Stimulated activated memory B cell treated with anti-CD40 and anti-IgM and Interleukin-4, amounts not matched to agents 10 μg/mL and 1 μg/mL and 100 μg/mL, for 72 hours (primary cell): ENCODE data around the gene LPCAT2.
"Not testable (repeated sequence)": the region's sequence is repeated elsewhere in the genome, so short reads cannot be mapped to it uniquely, and the experiment has no call there.

ENCODE experiments used
- ATAC-seq: fragments of 150-1000 bp; cut with Tn5 transposase; 2 replicates; pipeline ENCODE4 v1.10.0; 2021
- H3K27ac Mint-ChIP-seq: one replicate; pipeline ENCODE4 v1.8.0; 2022; ENCODE audit warnings: mild to moderate bottlenecking, mixed read lengths
- H3K27me3 Mint-ChIP-seq: one replicate; pipeline ENCODE4 v1.8.0; 2022; ENCODE audit warnings: mixed read lengths
- H3K36me3 Mint-ChIP-seq: one replicate; pipeline ENCODE4 v1.8.0; 2022; ENCODE audit warnings: mixed read lengths
- H3K4me1 Mint-ChIP-seq: one replicate; pipeline ENCODE4 v1.8.0; 2022; ENCODE audit warnings: mixed read lengths
- H3K4me3 Mint-ChIP-seq: one replicate; pipeline ENCODE4 v1.8.0; 2022; ENCODE audit warnings: mild to moderate bottlenecking, moderate library complexity, mixed read lengths
- H3K9me3 Mint-ChIP-seq: one replicate; pipeline ENCODE4 v1.8.0; 2022; ENCODE audit warnings: mixed read lengths

Gene LPCAT2

DNA sequence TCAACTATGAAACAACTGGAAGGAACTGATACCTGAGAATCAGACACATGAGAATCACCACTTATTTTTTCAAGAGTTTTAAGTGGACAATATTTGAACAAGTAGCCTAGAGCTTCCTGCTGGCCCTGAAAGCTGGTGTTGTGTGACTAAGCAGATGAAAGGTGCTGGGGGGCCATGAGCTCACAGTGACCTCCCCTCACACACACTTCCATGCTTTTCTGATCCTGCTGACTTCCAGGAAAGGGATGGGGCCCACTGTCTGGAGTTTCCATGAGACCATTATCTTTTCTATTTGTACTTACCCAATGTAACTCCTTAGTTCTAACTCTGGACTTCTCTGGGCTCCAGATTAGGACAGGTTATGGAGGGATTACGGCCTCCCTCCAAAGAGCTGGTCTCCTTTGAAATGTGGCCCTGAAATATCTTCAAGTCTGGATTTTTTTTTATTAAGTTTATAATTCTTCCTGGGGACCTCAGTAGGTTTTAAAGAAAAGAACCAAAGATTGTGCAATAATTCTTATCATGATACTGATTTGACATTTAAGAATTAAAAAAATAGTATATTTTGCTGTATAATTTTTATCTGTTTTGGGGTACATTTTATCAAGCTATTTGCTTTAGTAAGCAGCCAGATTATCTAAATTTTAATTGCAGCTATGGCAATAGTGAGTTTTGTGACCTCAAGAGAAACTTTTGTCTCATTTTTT lies 62.5 kb downstream of the LPCAT2 start:
- no peak overlapping the region for H3K27ac Mint-ChIP-seq
- no peaks in the 10 kb centered on the region for H3K27me3 Mint-ChIP-seq
- no peaks in the 10 kb centered on the region for H3K4me1 Mint-ChIP-seq
- H3K4me3 Mint-ChIP-seq: no peak overlapping the region
- no peak for ATAC-seq
- H3K36me3 Mint-ChIP-seq: no peaks in the 10 kb centered on the region
- no peaks in the 10 kb centered on the region for H3K9me3 Mint-ChIP-seq

DNA sequence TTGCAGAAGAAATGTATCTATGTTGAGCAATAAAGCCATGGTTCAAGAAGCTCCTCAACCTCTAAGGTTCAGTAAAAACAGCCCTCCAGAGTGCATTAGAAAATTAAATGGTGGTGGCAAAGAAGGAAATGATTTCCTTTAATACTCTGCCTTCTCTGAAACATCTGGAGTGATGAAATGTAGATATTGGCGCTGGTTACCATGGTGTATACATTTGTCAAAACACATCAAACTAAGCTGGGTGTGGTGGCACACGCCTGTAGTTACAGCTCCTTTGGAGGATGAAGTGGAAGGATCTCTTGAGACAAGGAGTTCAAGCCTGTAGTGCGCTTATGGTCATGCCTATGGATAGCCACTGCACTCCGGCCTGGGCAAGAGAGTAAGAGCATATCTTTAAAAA lies 63.6 kb downstream of the LPCAT2 start:
- no peak overlapping the region for H3K27ac Mint-ChIP-seq
- ATAC-seq: no peak
- H3K4me3 Mint-ChIP-seq: no peak overlapping the region
- H3K27me3 Mint-ChIP-seq: no peaks in the 10 kb centered on the region
- no peaks in the 10 kb centered on the region for H3K36me3 Mint-ChIP-seq
- no peaks in the 10 kb centered on the region for H3K9me3 Mint-ChIP-seq
- H3K4me1 Mint-ChIP-seq: no peaks in the 10 kb centered on the region

DNA sequence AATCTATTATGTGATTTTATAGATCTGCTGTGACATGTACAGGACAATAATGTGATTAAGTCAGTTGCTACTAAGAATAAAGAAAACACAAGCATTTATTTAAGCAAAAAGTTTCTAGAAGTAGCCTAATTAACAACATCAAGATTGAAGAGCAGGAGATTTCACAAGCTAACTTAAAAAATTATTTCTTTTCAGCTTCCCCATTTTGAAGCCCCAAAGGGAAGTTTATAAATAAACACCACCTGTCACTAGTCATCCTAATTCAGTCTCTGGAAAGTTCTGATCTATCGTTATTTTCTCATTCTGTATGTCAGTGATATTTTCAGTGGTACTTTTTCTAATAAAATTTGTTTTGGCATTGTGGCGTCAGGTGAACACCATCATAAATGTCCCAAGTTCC lies 65.9 kb downstream of the LPCAT2 start:
- Mint-ChIP-seq H3K36me3 (no peaks in the 10 kb centered on the region), H3K9me3 (no peaks in the 10 kb centered on the region), H3K4me1 (no peaks in the 10 kb centered on the region), H3K27ac (no peak overlapping the region), H3K27me3 (no peaks in the 10 kb centered on the region), H3K4me3 (no peak overlapping the region)
- ATAC-seq: no peak

DNA sequence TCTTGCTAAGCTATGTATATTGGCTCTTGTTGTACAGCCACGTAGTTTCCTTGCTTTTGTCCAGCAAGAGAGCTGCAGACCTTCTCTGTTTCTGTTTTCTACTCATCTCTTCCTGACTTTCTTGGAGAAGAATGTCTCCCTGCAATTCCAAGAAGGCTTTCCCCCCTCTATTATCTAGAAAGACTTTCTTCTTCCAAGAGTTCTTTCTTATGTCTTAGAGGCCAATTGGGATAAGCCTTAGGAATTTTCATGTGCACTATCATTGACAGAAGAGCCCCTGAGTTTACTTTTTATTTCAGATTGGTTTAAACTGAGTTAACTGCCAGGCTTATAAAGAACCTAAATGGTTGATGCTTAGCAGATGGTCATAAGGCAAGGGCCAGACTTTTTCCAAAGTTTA lies 66.6 kb downstream of the LPCAT2 start:
- Mint-ChIP-seq H3K4me3 (no peak overlapping the region), H3K27me3 (no peaks in the 10 kb centered on the region), H3K4me1 (no peaks in the 10 kb centered on the region), H3K36me3 (no peaks in the 10 kb centered on the region), H3K9me3 (no peaks in the 10 kb centered on the region), H3K27ac (no peak overlapping the region)
- no peak for ATAC-seq

DNA sequence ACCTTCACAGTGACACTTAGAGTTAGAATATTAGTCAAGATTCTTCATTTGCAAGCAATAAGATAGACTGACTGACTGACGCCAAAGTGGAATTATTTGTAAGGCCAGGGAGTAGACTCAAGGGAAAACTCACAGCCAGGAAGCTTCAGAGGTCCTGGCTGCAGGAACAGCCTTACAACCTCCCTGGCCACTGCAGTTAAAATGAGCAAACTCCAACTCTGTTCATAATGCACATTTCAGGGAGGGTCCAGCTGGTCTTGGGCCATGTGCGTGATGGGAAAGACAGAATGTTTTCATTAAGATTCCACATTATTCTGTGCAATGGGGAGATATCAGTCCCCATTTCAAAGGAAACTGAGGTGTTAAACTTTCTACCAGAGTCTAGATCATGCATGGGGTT lies 67.5 kb downstream of the LPCAT2 start:
- no peaks in the 10 kb centered on the region for H3K4me1 Mint-ChIP-seq
- no peaks in the 10 kb centered on the region for H3K27me3 Mint-ChIP-seq
- H3K36me3 Mint-ChIP-seq: no peaks in the 10 kb centered on the region
- no peak overlapping the region for H3K4me3 Mint-ChIP-seq
- no peaks in the 10 kb centered on the region for H3K9me3 Mint-ChIP-seq
- no peak for ATAC-seq
- no peak overlapping the region for H3K27ac Mint-ChIP-seq

DNA sequence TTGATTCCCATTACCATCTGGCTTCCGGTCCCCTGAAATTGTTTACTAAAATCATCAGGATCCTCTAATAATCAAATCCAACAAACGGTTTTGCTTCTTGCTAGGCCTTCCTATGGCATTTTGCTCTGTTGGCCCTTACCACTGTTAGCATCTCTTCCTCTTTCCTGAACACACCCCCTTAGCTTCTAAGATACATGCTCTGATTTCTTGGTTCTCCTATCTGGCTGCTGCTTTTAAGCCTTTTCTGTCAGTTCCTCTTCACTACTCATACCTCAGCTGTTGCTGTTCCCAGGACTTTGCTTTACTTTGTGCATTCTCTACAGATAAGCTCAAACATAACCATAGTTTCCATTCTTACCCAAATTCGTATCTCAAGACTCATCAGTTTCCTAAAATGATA lies 69.0 kb downstream of the LPCAT2 start:
- no peaks in the 10 kb centered on the region for H3K9me3 Mint-ChIP-seq
- no peak for ATAC-seq
- H3K36me3 Mint-ChIP-seq: no peaks in the 10 kb centered on the region
- no peaks in the 10 kb centered on the region for H3K27me3 Mint-ChIP-seq
- H3K4me3 Mint-ChIP-seq: no peak overlapping the region
- no peaks in the 10 kb centered on the region for H3K4me1 Mint-ChIP-seq
- no peak overlapping the region for H3K27ac Mint-ChIP-seq

DNA sequence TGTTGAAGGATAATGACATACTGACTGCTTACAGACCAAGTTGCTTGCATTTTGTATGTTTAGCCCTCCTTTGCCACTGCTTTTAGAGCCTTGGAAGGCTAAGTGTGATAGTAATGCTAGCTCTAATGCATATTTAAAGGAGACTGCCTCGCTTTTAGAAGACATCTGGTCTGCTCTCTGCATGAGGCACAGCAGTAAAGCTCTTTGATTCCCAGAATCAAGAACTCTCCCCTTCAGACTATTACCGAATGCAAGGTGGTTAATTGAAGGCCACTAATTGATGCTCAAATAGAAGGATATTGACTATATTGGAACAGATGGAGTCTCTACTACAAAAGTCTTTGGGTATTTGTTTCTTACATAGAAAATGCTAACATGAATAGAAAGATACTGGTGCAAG lies 76.8 kb downstream of the LPCAT2 start:
- no peak for ATAC-seq
- Mint-ChIP-seq H3K27ac (no peak overlapping the region), H3K4me3 (no peak overlapping the region), H3K9me3 (no peaks in the 10 kb centered on the region), H3K27me3 (peaks cover under 1% of the 10 kb centered on the region), H3K4me1 (no peaks in the 10 kb centered on the region), H3K36me3 (no peaks in the 10 kb centered on the region)

DNA sequence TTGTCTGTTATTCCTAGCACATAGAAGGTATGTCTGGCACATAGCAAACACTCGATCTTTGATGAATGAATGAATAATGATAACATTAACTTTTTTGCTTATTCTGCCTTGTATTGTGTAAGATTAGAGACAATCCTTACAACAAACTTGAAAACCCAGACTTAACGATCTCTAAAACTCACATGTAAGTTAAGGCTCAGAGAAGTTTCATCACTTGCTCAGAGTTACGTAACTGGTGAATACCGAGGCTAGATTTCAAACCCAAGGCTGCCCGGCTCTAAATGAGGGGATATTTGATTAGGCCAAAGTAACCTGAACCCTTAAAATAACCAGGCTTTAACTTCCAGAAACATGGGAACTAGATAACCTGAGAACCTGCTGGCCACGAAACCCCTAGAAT lies 79.9 kb downstream of the LPCAT2 start:
- Mint-ChIP-seq H3K4me3 (no peak overlapping the region), H3K9me3 (no peaks in the 10 kb centered on the region), H3K4me1 (no peaks in the 10 kb centered on the region), H3K27ac (no peak overlapping the region), H3K27me3 (peaks cover 10% of the 10 kb centered on the region), H3K36me3 (no peaks in the 10 kb centered on the region)
- no peak for ATAC-seq

DNA sequence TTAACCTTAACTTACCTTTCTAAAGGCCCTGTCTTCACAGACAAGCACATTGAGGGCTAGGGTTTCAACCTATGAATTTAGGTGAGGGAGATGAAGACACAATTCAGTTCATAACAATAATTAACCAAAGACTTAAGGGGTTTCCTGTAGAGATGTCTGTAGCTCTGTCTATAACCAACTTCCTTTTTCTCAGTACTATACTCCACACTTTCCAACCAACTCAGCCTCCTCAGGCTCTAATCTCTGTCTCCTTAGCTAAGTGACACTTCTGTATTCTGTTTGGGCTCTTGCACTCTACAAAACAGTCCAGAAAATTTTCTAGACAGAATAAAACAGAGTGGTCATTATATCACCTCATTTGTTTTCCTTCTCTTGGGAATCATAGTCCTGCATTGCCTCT lies 83.4 kb downstream of the LPCAT2 start:
- ATAC-seq: no peak
- Mint-ChIP-seq H3K27me3 (peaks cover 18% of the 10 kb centered on the region), H3K36me3 (no peaks in the 10 kb centered on the region)

DNA sequence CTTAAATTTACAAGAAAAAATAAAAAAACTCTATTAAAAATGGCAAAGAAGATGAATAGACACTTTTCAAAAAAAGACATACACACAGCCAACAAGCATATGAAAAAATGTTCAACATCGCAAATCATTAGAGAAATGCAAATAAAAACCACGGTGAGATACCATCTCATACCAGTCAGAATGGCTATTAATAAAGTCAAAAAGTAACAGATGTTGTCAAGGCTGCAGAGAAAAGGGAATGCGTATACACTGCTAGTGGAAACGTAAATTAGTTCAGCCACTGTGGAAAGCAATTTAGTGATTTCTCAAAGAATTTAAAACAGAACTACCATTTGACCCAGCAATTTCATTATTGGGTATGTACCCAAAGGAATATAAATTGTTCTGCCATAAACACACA lies 89.1 kb downstream of the LPCAT2 start:
- Mint-ChIP-seq H3K36me3 (no peaks in the 10 kb centered on the region), H3K9me3 (peaks cover 5% of the 10 kb centered on the region), H3K4me1 (no peaks in the 10 kb centered on the region), H3K4me3 (no peak overlapping the region), H3K27me3 (peaks cover 10% of the 10 kb centered on the region), H3K27ac (no peak overlapping the region)
- no peak for ATAC-seq

More for the DNA sequence above, 83.4 kb downstream of the LPCAT2 start:
- no peak overlapping the region for H3K4me3 Mint-ChIP-seq
- H3K27ac Mint-ChIP-seq: no peak overlapping the region
- no peaks in the 10 kb centered on the region for H3K4me1 Mint-ChIP-seq
- H3K9me3 Mint-ChIP-seq: no peaks in the 10 kb centered on the region

DNA sequence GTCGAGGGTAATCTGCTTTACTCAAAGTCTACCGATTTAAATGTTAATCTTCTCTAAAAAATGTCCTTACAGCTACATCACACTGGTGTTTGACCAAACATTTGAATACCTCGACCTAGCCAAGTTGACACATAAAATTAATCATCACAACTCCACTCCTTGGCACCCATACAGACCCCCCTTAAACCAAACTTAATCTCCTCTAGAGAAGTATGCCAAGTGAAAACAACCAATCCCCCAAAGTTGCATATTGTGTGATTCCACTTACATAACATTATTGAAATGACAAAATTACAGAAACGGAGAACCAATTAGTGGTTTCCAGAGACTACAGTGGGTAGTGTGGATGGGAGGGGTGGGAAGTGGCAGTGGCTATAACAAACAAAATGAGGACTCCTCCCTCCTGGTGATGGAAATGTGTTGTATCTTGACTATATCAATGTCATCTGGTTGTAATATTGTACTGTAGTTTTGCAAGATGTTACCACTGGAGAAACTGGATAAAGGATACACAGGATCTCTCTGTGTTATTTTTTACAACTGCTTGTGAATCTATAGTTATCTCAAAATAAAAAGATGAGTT lies 97.0 kb downstream of the LPCAT2 start:
- H3K27me3 Mint-ChIP-seq: peaks cover 4% of the 10 kb centered on the region
- H3K36me3 Mint-ChIP-seq: no peaks in the 10 kb centered on the region
- no peak overlapping the region for H3K4me3 Mint-ChIP-seq
- ATAC-seq: no peak
- no peak overlapping the region for H3K27ac Mint-ChIP-seq
- H3K9me3 Mint-ChIP-seq: peaks cover 21% of the 10 kb centered on the region
- H3K4me1 Mint-ChIP-seq: no peaks in the 10 kb centered on the region

DNA sequence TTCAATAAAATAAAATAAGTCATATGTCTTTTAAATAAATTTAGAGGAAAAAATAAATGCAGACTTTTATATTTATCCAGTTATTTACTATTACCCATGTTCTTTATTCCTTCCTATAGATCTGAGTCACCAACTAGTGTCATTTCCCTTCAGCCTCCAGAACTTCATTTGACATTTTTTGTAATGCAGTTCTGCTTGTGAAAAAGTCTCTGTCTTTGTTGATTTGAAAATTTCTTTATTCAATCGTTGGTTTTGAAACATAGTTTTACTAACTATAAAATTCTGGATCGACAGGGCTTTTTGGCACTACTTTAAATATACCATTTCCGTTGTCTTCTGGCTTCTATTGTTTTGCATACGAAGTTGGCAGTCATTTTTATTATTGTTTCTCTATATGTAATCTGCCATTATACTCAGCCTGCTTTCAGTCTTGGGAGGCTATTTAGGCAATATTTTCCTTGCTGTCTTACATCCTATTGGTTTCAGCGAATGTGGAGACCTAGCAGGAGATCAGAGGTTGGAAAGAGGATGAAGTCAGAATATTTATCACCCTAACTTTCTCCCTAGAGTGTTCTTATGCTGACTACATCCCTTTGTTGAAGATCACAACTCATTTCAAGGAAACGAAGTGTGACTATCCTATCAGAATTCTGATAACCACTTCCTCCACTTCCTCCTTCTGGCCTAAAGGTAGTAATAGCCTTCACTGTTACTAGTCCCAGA lies 104.9 kb downstream of the LPCAT2 start:
- Mint-ChIP-seq H3K4me3 (no peak overlapping the region), H3K36me3 (no peaks in the 10 kb centered on the region), H3K27ac (no peak overlapping the region), H3K4me1 (no peaks in the 10 kb centered on the region), H3K9me3 (peaks cover 16% of the 10 kb centered on the region), H3K27me3 (peaks cover 6% of the 10 kb centered on the region)
- no peak for ATAC-seq

DNA sequence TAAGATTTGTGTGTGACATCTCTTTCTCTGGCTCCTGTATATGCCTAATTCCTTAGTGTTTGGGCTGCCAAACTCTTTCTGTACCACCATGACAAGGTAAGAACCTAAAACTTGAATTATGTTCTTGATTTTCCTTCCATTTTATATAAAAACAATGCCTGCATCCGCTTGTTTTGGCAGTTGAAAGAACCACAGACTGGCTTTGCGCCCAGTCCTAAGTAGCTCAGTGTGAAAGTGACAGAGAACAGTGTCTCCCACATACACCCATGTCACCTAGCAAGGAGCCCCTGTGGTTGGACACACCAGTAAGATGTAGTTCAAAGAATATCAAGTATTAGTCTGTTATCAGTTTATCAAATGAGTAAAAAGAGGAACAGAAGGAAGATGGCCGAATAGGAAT lies 106.2 kb downstream of the LPCAT2 start:
- Mint-ChIP-seq H3K27ac (no peak overlapping the region), H3K4me3 (no peak overlapping the region), H3K4me1 (no peaks in the 10 kb centered on the region), H3K36me3 (no peaks in the 10 kb centered on the region), H3K27me3 (peaks cover 6% of the 10 kb centered on the region), H3K9me3 (peaks cover 16% of the 10 kb centered on the region)
- ATAC-seq: no peak

DNA sequence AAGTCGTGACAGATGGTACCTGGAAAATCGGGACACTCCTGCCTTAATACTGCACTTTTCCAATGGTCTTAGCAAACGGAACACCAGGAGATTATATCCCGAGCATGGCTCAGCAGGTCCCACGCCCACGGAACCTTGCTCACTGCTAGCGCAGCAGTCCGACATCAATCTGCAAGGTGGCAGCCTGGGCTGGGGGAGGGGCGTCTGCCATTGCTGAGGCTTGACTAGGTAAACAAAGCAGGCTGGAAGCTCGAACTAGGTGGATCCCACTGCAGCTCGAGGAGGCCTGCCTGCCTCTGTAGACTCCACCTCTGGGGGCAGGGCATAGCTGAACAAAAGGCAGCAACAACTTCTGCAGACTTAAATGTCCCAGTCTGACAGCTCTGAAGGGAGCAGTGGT lies 106.8 kb downstream of the LPCAT2 start:
- H3K9me3 Mint-ChIP-seq: peaks cover 13% of the 10 kb centered on the region
- not testable (repeated sequence) for H3K4me1 Mint-ChIP-seq, ATAC-seq, H3K4me3 Mint-ChIP-seq, H3K36me3 Mint-ChIP-seq, H3K27ac Mint-ChIP-seq, H3K27me3 Mint-ChIP-seq

DNA sequence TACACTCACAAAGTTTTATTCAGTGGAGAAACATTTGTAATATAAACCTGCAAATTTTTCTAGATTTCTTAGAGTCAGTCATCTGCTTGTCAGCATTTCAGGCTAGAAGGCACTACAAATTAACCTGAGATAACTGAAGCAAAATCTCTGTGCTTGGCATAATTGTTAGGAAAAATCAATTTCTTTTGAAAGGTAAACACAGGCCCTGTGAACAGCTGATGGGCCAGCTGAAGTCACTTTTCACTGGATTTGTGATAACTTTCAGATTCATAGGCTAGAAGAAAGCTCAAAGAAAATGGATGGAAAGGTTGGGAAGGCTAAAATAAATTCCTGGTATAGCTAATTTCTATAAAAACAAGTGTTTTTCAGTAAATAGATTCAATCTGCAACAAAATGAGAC lies 112.9 kb downstream of the LPCAT2 start:
- Mint-ChIP-seq H3K4me3 (no peak overlapping the region), H3K9me3 (peaks cover 5% of the 10 kb centered on the region)

DNA sequence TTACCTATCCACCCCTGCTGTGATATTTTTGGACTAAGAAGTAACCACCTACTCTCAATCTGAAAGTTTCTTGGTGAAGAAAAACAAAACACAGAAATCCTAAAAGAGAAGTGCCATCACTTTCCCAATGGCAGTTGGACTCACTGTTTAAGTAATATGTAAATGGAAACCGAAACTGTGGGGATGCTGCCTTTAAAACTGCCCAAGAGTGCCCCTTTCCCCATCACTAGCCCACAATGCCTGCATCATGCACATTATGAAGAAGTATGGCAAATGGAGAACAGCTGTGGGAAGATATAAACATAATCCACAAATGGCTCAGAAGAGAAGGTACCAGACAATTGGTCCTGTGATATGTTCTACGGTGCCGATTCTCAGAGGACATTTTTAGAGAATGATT lies 113.4 kb downstream of the LPCAT2 start:
- H3K27me3 Mint-ChIP-seq: no peaks in the 10 kb centered on the region
- no peak overlapping the region for H3K27ac Mint-ChIP-seq
- no peaks in the 10 kb centered on the region for H3K36me3 Mint-ChIP-seq
- H3K9me3 Mint-ChIP-seq: peaks cover 3% of the 10 kb centered on the region
- H3K4me3 Mint-ChIP-seq: no peak overlapping the region
- no peak for ATAC-seq
- H3K4me1 Mint-ChIP-seq: no peaks in the 10 kb centered on the region

More for the DNA sequence above, 112.9 kb downstream of the LPCAT2 start:
- no peak overlapping the region for H3K27ac Mint-ChIP-seq
- H3K4me1 Mint-ChIP-seq: no peaks in the 10 kb centered on the region
- no peak for ATAC-seq
- H3K36me3 Mint-ChIP-seq: no peaks in the 10 kb centered on the region
- no peaks in the 10 kb centered on the region for H3K27me3 Mint-ChIP-seq
